CD14-positive monocyte (primary cell): ENCODE data around the gene MGLL. TPM values are rescaled to one million over a fixed set of nuclear protein-coding genes. Genes with fewer than 3 reads are reported as not detected.
A peak's percentile ranks its signal among the peaks of the same experiment; 100 is the strongest.

ENCODE experiments used
- DNase-seq, 3 donors: peaks; one replicate each; pipeline ENCODE4 v3.0.0-alpha.2; 2011 to 2022
- H2AFZ ChIP-seq: 2 replicates; pipeline ENCODE4 v1.6.0; 2012; ENCODE audit warnings: mild to moderate bottlenecking, low read depth, low read length, inconsistent platforms; ENCODE audit not compliant: insufficient read depth, poor library complexity, severe bottlenecking
- H3K27ac ChIP-seq, 2 donors: 1 replicate in 1 of 2; 2 replicates in 1 of 2; pipeline ENCODE4 v1.5.1; 2012 to 2013; ENCODE audit warnings: low read length in 2 of 2, control low read depth in 1 of 2, inconsistent platforms in 1 of 2, low read depth in 1 of 2, mild to moderate bottlenecking in 1 of 2
- H3K27me3 ChIP-seq, 2 donors: one replicate each; pipeline versions ENCODE4 v1.6.0 to v1.6.1; 2011 to 2013; ENCODE audit warnings: low read length in 2 of 2; ENCODE audit not compliant: control insufficient read depth in 2 of 2, insufficient read depth in 2 of 2
- H3K36me3 ChIP-seq, 2 donors: replicated peaks in 1 of 2; 1 replicate in 1 of 2; 2 replicates in 1 of 2; pipeline versions ENCODE4 v1.5.1 to v1.6.1; 2012 to 2013; ENCODE audit warnings: low read length in 2 of 2, control low read depth in 1 of 2, inconsistent platforms in 1 of 2, mild to moderate bottlenecking in 1 of 2; ENCODE audit not compliant: insufficient read depth in 2 of 2, control insufficient read depth in 1 of 2
- H3K4me1 ChIP-seq, 2 donors: 1 replicate in 1 of 2; 2 replicates in 1 of 2; pipeline versions ENCODE4 v1.5.1 to v1.6.1; 2012 to 2013; ENCODE audit warnings: low read length in 2 of 2, control low read depth in 1 of 2, inconsistent platforms in 1 of 2, mild to moderate bottlenecking in 1 of 2, moderate library complexity in 1 of 2; ENCODE audit not compliant: insufficient read depth in 2 of 2, control insufficient read depth in 1 of 2
- H3K4me2 ChIP-seq: replicated peaks from 2 replicates; pipeline ENCODE3; 2012; ENCODE audit warnings: low read length, moderate library complexity, mild to moderate bottlenecking; ENCODE audit not compliant: poor library complexity, severe bottlenecking; ENCODE audit errors: extremely low read depth
- H3K4me3 ChIP-seq, 3 experiments: fragments of 200-600 bp in 1 of 3; sonication (generic) in 1 of 3; replicated peaks in 1 of 3; 1 replicate in 2 of 3; 2 replicates in 1 of 3; pipeline ENCODE4 v1.5.1; 2011 to 2013; ENCODE audit warnings: low read length in 3 of 3, mild to moderate bottlenecking in 3 of 3, control low read depth in 2 of 3, low read depth in 2 of 3, inconsistent platforms in 1 of 3, moderate library complexity in 1 of 3
- H3K79me2 ChIP-seq: 2 replicates; pipeline ENCODE4 v1.6.0; 2012; ENCODE audit warnings: mild to moderate bottlenecking, control low read depth, inconsistent platforms, low read length, moderate library complexity; ENCODE audit not compliant: insufficient read depth
- H3K9ac ChIP-seq: 2 replicates; pipeline ENCODE4 v1.6.0; 2017; ENCODE audit warnings: low read length, mild to moderate bottlenecking; ENCODE audit not compliant: insufficient read depth, poor library complexity, severe bottlenecking
- H3K9me3 ChIP-seq, 2 donors: replicated peaks in 1 of 2; 1 replicate in 1 of 2; 2 replicates in 1 of 2; pipeline versions ENCODE4 v1.5.1 to v1.6.1; 2012 to 2013; ENCODE audit warnings: low read length in 2 of 2, control low read depth in 1 of 2; ENCODE audit not compliant: control insufficient read depth in 1 of 2, insufficient read depth in 1 of 2
- H4K20me1 ChIP-seq: 2 replicates; pipeline ENCODE4 v1.6.0; 2012; ENCODE audit warnings: mild to moderate bottlenecking, low read length, control low read depth, moderate library complexity; ENCODE audit not compliant: insufficient read depth
- H3K27ac Mint-ChIP-seq, 7 donors: one replicate each; pipeline ENCODE4 v1.8.0; 2020; ENCODE audit warnings: mild to moderate bottlenecking in 7 of 7, mixed read lengths in 7 of 7, moderate library complexity in 6 of 7, inconsistent platforms in 2 of 7
- H3K27me3 Mint-ChIP-seq, 3 donors: one replicate each; pipeline ENCODE4 v1.8.0; 2021 to 2022; ENCODE audit warnings: low read depth in 3 of 3, mild to moderate bottlenecking in 3 of 3, mixed read lengths in 3 of 3, moderate library complexity in 3 of 3, inconsistent platforms in 1 of 3
- H3K36me3 Mint-ChIP-seq, 2 donors: one replicate each; pipeline ENCODE4 v1.8.0; 2020; ENCODE audit warnings: mixed read lengths in 2 of 2, inconsistent platforms in 1 of 2, mild to moderate bottlenecking in 1 of 2
- H3K4me1 Mint-ChIP-seq: one replicate; pipeline ENCODE4 v1.8.0; 2020; ENCODE audit warnings: mild to moderate bottlenecking, mixed read lengths
- H3K4me3 Mint-ChIP-seq, 2 donors: one replicate each; pipeline ENCODE4 v1.8.0; 2020; ENCODE audit warnings: mild to moderate bottlenecking in 2 of 2, mixed read lengths in 2 of 2, moderate library complexity in 1 of 2
- H3K9me3 Mint-ChIP-seq, 7 donors: one replicate each; pipeline ENCODE4 v1.8.0; 2020 to 2022; ENCODE audit warnings: mixed read lengths in 7 of 7, mild to moderate bottlenecking in 6 of 7, moderate library complexity in 6 of 7, inconsistent platforms in 2 of 7
- WGBS: methylation state at CpG from one replicate; pipeline ENCODE4 v1.1.5; 2013; ENCODE audit warnings: missing lambda C conversion rate; ENCODE audit not compliant: insufficient coverage; 5-methylcytosine and 5-hydroxymethylcytosine counted together
- intact Hi-C, 2 donors: fragments of 100-400 bp; cut with micrococcal nuclease; formaldehyde crosslinking; loops; one replicate each; pipeline versions ENCODE4 v1.15.0 to v1.15.1; 2023
- polyA plus RNA-seq, 3 donors: library from polyadenylated mRNA; depleted of rRNA in 1 of 3; unstranded in 2 of 3; stranded (reverse) in 1 of 3; fragments of 300-500 nt in 2 of 3; fragments of >200 nt in 1 of 3; fragmentation: Illumina TruSeq in 2 of 3; gene quantifications; 1 replicate in 2 of 3; 2 replicates in 1 of 3; pipeline ENCODE4 v1.2.3, GENCODE V29; 2012 to 2021
- TF ChIP-seq, protein P1 (sequence below): fragments of 200-600 bp; IDR thresholded peaks from one replicate; pipeline ENCODE4 v1.8.0; 2022; ENCODE audit warnings: antibody characterized with exemption, mild to moderate bottlenecking

The MGLL gene
- polyA plus RNA-seq, 3 donors, result 4.4 to 10.0 (median 6.4) TPM

DNA sequence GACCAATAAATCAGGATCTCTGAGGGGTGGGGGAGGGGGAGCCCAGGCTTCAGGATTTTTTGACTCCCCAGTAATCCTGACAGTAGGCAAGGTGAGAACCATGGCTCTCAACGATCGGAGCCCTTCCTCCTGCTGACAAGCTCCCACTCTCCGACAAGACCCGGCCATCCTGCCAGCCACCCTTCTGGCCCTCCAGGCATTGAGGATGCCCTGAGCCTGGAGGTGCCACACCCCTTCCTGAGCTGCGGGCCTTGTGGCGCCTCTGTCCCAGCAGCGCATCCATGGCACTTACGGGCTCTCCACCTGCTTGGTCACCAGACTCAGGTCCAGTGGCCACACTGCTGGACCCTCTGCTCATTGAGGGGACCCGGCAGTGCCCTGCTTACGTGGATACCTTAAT, 46.0 kb downstream of the MGLL start:
- intact Hi-C loops, result loop anchor here (5.0 to 10.0 kb wide), 2 partner anchors 46 to 48 kb away; partner anchors contain the start of gene MGLL (in 2 of the 2)
- no peak overlapping the region for H3K4me2 ChIP-seq

DNA sequence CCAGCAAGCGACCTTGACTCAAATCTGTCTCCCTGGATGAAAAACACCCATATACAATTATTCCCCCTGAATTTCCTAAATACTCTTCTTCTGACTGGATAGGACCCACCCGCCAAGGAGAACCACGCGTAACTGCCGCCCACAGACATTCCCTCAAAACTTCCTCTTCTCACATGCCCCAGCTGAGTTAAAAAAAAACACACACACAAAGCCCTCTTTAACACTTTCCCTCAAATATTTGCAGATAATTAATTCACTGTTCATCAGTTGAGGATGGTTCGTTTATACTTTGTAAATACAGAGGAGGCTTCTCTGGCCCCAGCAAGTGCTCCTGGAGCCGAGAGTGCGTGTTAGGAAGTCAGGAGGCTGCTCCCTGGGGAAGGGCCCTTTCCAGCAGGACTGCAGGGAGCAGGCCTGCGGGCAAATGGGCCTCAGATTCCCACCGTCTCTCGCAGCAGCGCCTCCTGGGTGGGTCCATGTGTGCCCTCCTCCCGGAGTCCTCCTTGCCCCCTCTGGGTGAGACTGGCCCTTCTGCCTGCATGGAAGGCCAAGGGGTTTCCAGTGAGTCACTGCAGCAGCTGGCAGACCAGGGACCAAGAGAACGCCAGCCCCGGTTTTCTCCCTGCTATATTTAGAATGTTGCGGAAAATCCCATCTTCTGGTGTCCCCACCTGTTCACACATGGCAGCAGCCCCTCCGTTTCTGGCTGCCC, 46.8 kb downstream of the MGLL start:
- Histone ChIP-seq H3K36me3 (no peaks in the 10 kb centered on the region), H4K20me1 (no peaks in the 10 kb centered on the region), H3K9ac (peak overlapping the region; percentile 1), H3K27me3 (no peaks in the 10 kb centered on the region), H3K79me2 (peaks cover 16% of the 10 kb centered on the region), H3K4me1 (peaks cover 77 to 86% of the 10 kb centered on the region in 2 donors), H2AFZ (peak overlapping the region; percentile 63), H3K9me3 (no peaks in the 10 kb centered on the region), H3K4me2 (peak overlapping the region; percentile 39), H3K27ac (peak overlapping the region in 1 of 2 donors; percentile 57), H3K4me3 (peak overlapping the region in 1 of 3 experiments; percentile 24)
- peaks cover 84% of the 10 kb centered on the region for H3K4me1 Mint-ChIP-seq
- DNase-seq, result peak in 2 of 3 donors; percentile 38 to 95
- intact Hi-C loops, result loop anchor here (5.0 to 10.0 kb wide), 2 partner anchors 47 to 49 kb away; partner anchors contain the start of gene MGLL (in 2 of the 2)
- H3K27ac Mint-ChIP-seq, result peak overlapping the region; percentile 13 to 86 (median 69)
- peaks cover 0 to 7% (median 0%) of the 10 kb centered on the region in 3 donors for H3K27me3 Mint-ChIP-seq
- TF ChIP-seq, protein P1, sequence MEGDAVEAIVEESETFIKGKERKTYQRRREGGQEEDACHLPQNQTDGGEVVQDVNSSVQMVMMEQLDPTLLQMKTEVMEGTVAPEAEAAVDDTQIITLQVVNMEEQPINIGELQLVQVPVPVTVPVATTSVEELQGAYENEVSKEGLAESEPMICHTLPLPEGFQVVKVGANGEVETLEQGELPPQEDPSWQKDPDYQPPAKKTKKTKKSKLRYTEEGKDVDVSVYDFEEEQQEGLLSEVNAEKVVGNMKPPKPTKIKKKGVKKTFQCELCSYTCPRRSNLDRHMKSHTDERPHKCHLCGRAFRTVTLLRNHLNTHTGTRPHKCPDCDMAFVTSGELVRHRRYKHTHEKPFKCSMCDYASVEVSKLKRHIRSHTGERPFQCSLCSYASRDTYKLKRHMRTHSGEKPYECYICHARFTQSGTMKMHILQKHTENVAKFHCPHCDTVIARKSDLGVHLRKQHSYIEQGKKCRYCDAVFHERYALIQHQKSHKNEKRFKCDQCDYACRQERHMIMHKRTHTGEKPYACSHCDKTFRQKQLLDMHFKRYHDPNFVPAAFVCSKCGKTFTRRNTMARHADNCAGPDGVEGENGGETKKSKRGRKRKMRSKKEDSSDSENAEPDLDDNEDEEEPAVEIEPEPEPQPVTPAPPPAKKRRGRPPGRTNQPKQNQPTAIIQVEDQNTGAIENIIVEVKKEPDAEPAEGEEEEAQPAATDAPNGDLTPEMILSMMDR, result no peak
- 13% methylated on average over 14 of the region's 17 CpGs for WGBS
- H3K9me3 Mint-ChIP-seq, result peaks cover 0 to 4% (median 0%) of the 10 kb centered on the region in 7 donors
- peak overlapping the region; percentile 59 to 71 for H3K4me3 Mint-ChIP-seq
- H3K36me3 Mint-ChIP-seq, result peaks cover 5% of the 10 kb centered on the region in 2 donors

More for the DNA sequence above, 46.0 kb downstream of the MGLL start:
- Mint-ChIP-seq H3K4me3 (no peak overlapping the region), H3K27me3 (peaks cover 0 to 7% (median 0%) of the 10 kb centered on the region in 3 donors), H3K9me3 (peaks cover 0 to 4% (median 0%) of the 10 kb centered on the region in 7 donors), H3K36me3 (peaks cover 5% of the 10 kb centered on the region in 2 donors), H3K4me1 (peaks cover 84% of the 10 kb centered on the region), H3K27ac (peak overlapping the region in 4 of 7 donors; percentile 52 to 83 (median 65))
- H3K27ac ChIP-seq, result no peak overlapping the region
- peaks cover 77 to 86% of the 10 kb centered on the region in 2 donors for H3K4me1 ChIP-seq
- WGBS, result 70% methylated on average over 8 of the region's 10 CpGs
- H3K36me3 ChIP-seq, result no peaks in the 10 kb centered on the region
- H3K27me3 ChIP-seq, result no peaks in the 10 kb centered on the region
- H4K20me1 ChIP-seq, result no peaks in the 10 kb centered on the region
- H3K9me3 ChIP-seq, result no peaks in the 10 kb centered on the region
- TF ChIP-seq, protein P1, result no peak
- no peak overlapping the region for H3K9ac ChIP-seq
- DNase-seq, result no peak
- no peak overlapping the region for H2AFZ ChIP-seq
- H3K4me3 ChIP-seq, result no peak overlapping the region
- H3K79me2 ChIP-seq, result peaks cover 16% of the 10 kb centered on the region
